Measurements from ENCODE around the gene HPGD. TPM values are rescaled to one million over a fixed set of nuclear protein-coding genes. Genes with fewer than 3 reads are reported as not detected.

Gene HPGD
- polyA plus RNA-seq, 3 donors from 2014 or later: 2.3 to 7.9 (median 5.6) TPM

DNA sequence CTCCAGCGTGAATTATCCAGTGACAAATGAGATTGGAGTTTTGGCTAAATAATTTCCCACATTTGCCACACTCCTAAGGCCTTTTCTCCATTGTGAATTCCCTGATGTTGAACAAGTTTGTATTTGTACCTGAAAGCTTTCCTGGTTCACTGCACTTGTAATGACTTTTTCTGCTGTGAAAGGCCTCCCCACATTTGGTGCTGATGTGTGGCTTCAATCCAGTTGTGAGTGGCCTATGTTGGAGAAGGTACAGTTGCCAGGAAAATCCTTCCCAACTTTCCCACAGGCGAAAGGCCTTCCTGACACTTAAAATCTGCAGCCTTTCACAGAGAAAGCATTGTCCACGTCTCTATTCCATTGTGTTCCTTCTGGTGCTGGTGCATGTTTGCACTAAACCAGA, 17.3 kb upstream of the HPGD start:
- DNase-seq: no peak
- Mint-ChIP-seq H3K9me3 (peaks cover 0 to 5% (median 0%) of the 10 kb centered on the region in 6 donors), H3K4me1 (no peaks in the 10 kb centered on the region), H3K27me3 (ENCODE audit: low read depth in 3 of 3) (peaks cover 1 to 3% (median 1%) of the 10 kb centered on the region in 3 donors), H3K4me3 (no peak overlapping the region), H3K27ac (no peak overlapping the region), H3K36me3 (no peaks in the 10 kb centered on the region)

DNA sequence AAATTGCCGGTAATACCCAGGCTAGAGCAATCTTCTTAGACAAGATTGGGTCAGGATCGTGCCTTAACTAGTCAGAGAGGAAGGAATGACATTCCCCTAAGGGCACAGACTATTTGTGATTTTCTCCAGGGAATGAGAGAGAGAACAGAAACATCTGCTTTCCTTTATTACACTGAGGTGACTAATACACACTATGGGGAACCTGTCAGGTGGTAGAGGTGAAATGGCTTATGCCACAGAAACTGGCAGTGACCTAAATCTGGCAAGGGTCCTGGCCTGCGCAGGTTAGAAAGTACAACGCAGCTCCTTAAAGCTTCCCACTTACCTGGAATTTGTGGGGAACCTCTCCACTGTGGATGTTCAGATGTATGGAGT, 16.6 kb upstream of the HPGD start:
- Mint-ChIP-seq H3K4me1 (no peaks in the 10 kb centered on the region), H3K4me3 (no peak overlapping the region), H3K36me3 (no peaks in the 10 kb centered on the region), H3K27me3 (ENCODE audit: low read depth in 3 of 3) (peaks cover 1 to 3% (median 2%) of the 10 kb centered on the region in 3 donors), H3K9me3 (peaks cover 0 to 5% (median under 1%) of the 10 kb centered on the region in 6 donors), H3K27ac (no peak overlapping the region)
- no peak for DNase-seq

DNA sequence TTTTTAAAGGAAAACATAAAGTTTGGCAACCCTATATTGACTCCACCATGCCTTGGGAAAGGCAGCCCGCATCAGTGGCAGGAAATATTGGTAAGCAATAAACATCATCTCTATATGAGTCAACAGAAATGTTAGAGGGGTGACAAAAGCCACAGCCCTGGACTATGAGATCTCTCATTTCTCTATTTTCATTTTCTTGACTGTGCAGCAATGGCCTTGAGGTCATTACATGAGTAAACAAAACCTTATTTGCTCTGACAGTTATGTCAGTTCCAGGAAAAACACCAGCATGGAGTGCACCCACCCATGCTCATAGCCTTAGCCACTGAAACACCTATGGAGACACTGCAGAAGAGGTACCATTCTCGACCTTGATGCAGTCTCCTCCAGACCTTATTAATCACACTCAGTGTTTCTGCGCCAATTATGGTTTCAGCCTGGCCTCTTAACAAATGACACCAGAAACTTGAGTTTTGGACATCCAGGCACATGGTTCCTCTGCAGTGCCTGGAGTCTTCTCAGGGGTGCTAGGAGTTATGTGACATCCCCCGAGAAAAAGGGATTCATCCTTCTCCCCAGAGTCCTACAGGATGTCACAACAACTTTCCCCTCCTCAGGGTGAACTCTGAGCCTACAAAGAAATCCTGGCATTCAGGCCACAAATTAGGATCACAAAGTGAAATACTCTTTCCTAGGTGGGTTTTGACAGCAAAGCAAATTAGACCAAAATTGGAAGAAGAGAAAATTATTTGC, 16.0 kb upstream of the HPGD start:
- Mint-ChIP-seq H3K27ac (peak overlapping the region in 2 of 6 donors; percentile 14 to 31), H3K9me3 (peaks cover 0 to 5% (median under 1%) of the 10 kb centered on the region in 6 donors), H3K36me3 (no peaks in the 10 kb centered on the region), H3K27me3 (ENCODE audit: low read depth in 3 of 3) (peaks cover 1 to 4% (median 3%) of the 10 kb centered on the region in 3 donors), H3K4me1 (no peaks in the 10 kb centered on the region), H3K4me3 (peak overlapping the region in 1 of 5 donors; percentile 53)
- DNase-seq: no peak

- H3K27ac Mint-ChIP-seq: no peak overlapping the region
- H3K36me3 Mint-ChIP-seq: no peaks in the 10 kb centered on the region
- no peak for DNase-seq
- peaks cover 0 to 5% (median under 1%) of the 10 kb centered on the region in 6 donors for H3K9me3 Mint-ChIP-seq
- peaks cover 1 to 4% (median 3%) of the 10 kb centered on the region in 3 donors for H3K27me3 Mint-ChIP-seq (ENCODE audit: low read depth in 3 of 3)
- no peak overlapping the region for H3K4me3 Mint-ChIP-seq
- H3K4me1 Mint-ChIP-seq: no peaks in the 10 kb centered on the region
Observed at GRCh38 chr4:174537634-174538033, 15.3 kb upstream of the HPGD start.

- H3K27ac Mint-ChIP-seq: no peak overlapping the region
- peaks cover 0 to 2% (median 0%) of the 10 kb centered on the region in 6 donors for H3K9me3 Mint-ChIP-seq
- H3K4me3 Mint-ChIP-seq: no peak overlapping the region
- H3K4me1 Mint-ChIP-seq: no peaks in the 10 kb centered on the region
- no peaks in the 10 kb centered on the region for H3K36me3 Mint-ChIP-seq
- DNase-seq: no peak
- H3K27me3 Mint-ChIP-seq (ENCODE audit: low read depth in 3 of 3): peaks cover 0 to 3% (median 2%) of the 10 kb centered on the region in 3 donors
Observed at GRCh38 chr4:174534461-174534860, 12.2 kb upstream of the HPGD start.

DNA sequence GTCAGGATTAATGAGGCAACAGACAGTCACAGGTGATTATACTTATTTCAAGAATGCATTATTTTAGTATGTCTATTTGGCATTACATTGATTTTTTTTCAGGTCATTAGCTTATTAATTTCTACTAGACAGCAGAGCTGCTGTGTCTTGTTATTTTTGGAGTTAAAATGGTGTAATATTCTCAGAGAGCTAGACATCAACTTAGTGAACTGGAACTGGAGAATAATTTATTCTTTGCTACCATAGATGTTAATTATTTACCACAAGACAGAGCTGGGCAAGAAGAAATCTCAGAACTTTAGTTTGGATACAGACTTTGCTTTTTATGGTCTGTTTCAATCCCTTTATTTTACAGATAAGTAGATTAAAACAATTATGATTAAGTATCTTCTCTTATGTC, 10.2 kb upstream of the HPGD start:
- Mint-ChIP-seq H3K9me3 (peaks cover 0 to 2% (median 0%) of the 10 kb centered on the region in 6 donors), H3K36me3 (no peaks in the 10 kb centered on the region)

GRCh38 chr4:174531486-174531885, 9.2 kb upstream of the HPGD start:
- Mint-ChIP-seq H3K36me3 (no peaks in the 10 kb centered on the region), H3K4me1 (no peaks in the 10 kb centered on the region), H3K27me3 (ENCODE audit: low read depth in 3 of 3) (peaks cover 2 to 3% (median 2%) of the 10 kb centered on the region in 3 donors), H3K27ac (peak overlapping the region in 1 of 6 donors; percentile 15), H3K9me3 (peaks cover 0 to 2% (median 0%) of the 10 kb centered on the region in 6 donors), H3K4me3 (no peak overlapping the region)
- no peak for DNase-seq

More for the DNA sequence above, 10.2 kb upstream of the HPGD start:
- DNase-seq: no peak
- Mint-ChIP-seq H3K27ac (no peak overlapping the region), H3K4me1 (no peaks in the 10 kb centered on the region), H3K27me3 (ENCODE audit: low read depth in 3 of 3) (peaks cover 0 to 3% (median 2%) of the 10 kb centered on the region in 3 donors), H3K4me3 (no peak overlapping the region)

- Mint-ChIP-seq H3K4me3 (no peak overlapping the region), H3K27ac (no peak overlapping the region), H3K9me3 (no peaks in the 10 kb centered on the region), H3K27me3 (ENCODE audit: low read depth in 3 of 3) (peaks cover 3 to 5% (median 5%) of the 10 kb centered on the region in 3 donors), H3K36me3 (no peaks in the 10 kb centered on the region), H3K4me1 (peaks cover 5 to 6% of the 10 kb centered on the region in 2 donors)
- DNase-seq: no peak
Observed at GRCh38 chr4:174528226-174528625, 5.9 kb upstream of the HPGD start.

DNA sequence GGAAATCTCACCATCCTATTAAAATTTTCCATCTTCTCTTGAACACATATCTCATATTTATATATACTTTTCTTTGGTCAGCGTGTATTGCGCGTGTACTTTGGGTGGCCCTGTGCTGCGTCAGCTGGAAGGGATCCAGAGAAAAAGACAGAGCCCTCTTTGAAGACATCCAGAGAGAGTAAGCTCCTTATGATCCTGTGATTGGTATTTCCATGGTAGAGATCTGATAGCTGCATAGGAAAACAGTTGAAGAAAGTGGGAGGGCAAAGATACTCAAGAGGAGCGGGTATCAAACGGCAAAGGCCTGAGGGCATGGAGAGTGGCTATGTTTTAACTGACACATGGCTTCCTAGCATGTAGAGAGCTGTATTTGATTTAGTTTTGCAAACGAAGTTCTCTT, 4.4 kb upstream of the HPGD start:
- no peak for DNase-seq
- no peak overlapping the region for H3K4me3 Mint-ChIP-seq
- peaks cover 16 to 18% of the 10 kb centered on the region in 2 donors for H3K4me1 Mint-ChIP-seq
- no peaks in the 10 kb centered on the region for H3K9me3 Mint-ChIP-seq
- no peaks in the 10 kb centered on the region for H3K36me3 Mint-ChIP-seq
- H3K27ac Mint-ChIP-seq: no peak overlapping the region
- H3K27me3 Mint-ChIP-seq (ENCODE audit: low read depth in 3 of 3): peaks cover 3 to 7% (median 5%) of the 10 kb centered on the region in 3 donors

DNA sequence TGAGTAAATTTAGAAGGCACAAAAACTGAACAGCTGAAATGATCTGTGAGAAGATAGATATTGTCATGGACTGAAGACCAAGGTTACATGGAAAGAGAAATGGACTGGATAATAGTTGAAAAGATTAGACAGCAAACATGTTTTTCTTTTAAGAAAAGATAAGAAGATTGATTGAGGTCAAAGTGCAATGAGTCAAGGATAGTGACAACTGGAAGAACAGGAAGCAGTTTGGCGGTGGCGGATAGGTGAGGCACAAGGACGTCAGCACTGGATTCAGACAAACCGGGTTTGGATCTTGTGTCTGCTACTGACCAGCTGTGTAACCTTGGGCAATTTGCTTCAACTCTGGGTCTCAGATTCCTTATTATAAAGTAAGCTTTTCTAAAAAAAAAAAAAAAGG, 2.0 kb upstream of the HPGD start:
- Mint-ChIP-seq H3K36me3 (no peaks in the 10 kb centered on the region), H3K4me3 (no peak overlapping the region), H3K27me3 (ENCODE audit: low read depth in 3 of 3) (peaks cover 3 to 7% (median 5%) of the 10 kb centered on the region in 3 donors), H3K9me3 (no peaks in the 10 kb centered on the region), H3K27ac (no peak overlapping the region), H3K4me1 (peaks cover 32 to 37% of the 10 kb centered on the region in 2 donors)
- no peak for DNase-seq

DNA sequence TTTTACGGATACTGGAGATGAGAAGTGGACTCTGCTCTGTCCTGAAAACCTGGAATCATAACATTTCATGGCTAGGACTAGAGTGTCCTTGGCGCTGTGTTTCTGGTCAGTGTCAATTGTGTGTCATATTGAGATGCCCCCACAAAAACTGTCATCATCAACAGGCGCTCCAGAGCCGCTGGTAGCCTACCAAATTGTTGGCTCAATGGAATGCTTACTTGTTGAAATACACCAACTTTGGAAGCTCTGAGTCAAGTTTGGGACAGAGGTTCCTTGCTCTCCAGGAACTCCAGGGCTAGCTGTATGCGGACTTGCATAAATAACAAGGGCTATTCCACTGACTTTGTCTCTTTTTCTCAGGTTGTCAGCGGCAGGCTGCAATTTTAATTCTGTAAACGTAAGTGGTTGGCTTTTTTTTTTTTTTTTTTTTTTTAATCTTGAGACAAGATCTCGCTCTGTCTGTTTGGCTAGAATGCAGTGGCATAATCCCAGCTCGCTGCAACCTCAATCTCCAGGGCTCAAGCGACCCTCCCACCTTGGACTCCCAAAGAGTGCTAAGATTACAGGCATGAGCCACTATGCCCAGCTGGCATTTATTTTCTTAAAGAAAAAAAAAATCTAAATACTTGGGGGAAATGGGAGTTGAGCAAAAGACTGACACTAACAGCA, 871 bp upstream of the HPGD start:
- no peaks in the 10 kb centered on the region for H3K36me3 Mint-ChIP-seq
- H3K27me3 Mint-ChIP-seq (ENCODE audit: low read depth in 3 of 3): peaks cover 3 to 7% (median 5%) of the 10 kb centered on the region in 3 donors
- peak overlapping the region in 5 of 6 donors; percentile 68 to 94 (median 89) for H3K27ac Mint-ChIP-seq
- no peak for DNase-seq
- H3K4me3 Mint-ChIP-seq: peak overlapping the region; percentile 86 to 94 (median 89)
- H3K9me3 Mint-ChIP-seq: no peaks in the 10 kb centered on the region
- H3K4me1 Mint-ChIP-seq: peaks cover 37% of the 10 kb centered on the region in 2 donors

DNA sequence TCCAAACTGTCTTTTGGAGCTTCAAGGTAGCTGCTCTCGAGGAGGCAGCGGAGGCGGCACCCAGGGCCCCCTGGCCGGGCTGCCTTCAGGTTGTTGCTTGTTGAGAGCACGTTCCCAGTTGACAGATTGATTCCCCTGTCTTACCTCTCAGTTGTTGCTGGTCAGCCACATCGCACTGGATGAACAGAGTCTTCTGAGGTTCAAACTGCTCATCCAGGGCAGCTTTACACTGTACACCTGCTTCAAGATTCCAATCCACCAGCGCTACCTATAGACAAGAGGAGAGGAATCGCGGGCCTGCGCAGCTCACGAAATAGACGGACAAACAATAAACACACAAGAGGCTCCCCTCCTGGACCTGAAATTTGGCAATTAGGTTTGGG, 497 bp downstream of the HPGD start:
- peaks cover 3 to 7% (median 4%) of the 10 kb centered on the region in 3 donors for H3K27me3 Mint-ChIP-seq (ENCODE audit: low read depth in 3 of 3)
- no peaks in the 10 kb centered on the region for H3K9me3 Mint-ChIP-seq
- peaks cover 37% of the 10 kb centered on the region in 2 donors for H3K4me1 Mint-ChIP-seq

DNA sequence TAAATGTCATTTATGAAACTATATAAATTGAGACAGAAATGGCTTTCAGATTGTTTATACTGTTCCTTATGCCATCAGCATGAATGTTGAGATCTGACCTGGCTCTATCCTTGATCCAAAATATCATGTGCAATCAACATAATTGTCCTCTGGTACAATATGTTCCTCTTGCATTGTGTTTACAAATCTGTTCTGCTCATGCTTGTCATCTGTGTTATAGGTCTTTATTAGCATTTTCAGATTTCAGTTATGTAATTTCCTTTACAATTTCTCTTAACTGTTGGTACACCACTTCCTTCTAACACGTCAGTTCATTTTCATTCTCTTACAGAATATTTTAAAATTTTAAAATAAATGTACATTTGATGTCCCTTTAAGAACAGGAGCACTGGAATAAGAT, 1.6 kb downstream of the HPGD start:
- H3K4me3 Mint-ChIP-seq: peak overlapping the region in 3 of 5 donors; percentile 41 to 74 (median 60)
- H3K27ac Mint-ChIP-seq: peak overlapping the region in 2 of 6 donors; percentile 39 to 84
- no peaks in the 10 kb centered on the region for H3K36me3 Mint-ChIP-seq
- H3K27me3 Mint-ChIP-seq (ENCODE audit: low read depth in 3 of 3): peaks cover 3 to 7% (median 3%) of the 10 kb centered on the region in 3 donors
- H3K4me1 Mint-ChIP-seq: peaks cover 37% of the 10 kb centered on the region in 2 donors
- peak in 1 of 3 donors; percentile 25 for DNase-seq
- H3K9me3 Mint-ChIP-seq: no peaks in the 10 kb centered on the region

More for the DNA sequence above, 497 bp downstream of the HPGD start:
- H3K4me3 Mint-ChIP-seq: peak overlapping the region; percentile 79 to 94 (median 84)
- peak in 2 of 3 donors; percentile 5 to 19 for DNase-seq
- peak overlapping the region in 3 of 6 donors; percentile 63 to 85 (median 82) for H3K27ac Mint-ChIP-seq
- H3K36me3 Mint-ChIP-seq: no peaks in the 10 kb centered on the region

Data from immature natural killer cell (primary cell).